Urothelium cell line (cell line): Measurements from ENCODE around the gene CENPP.

Source experiments
- DNase-seq: peaks from one replicate; pipeline ENCODE4 v3.0.0; 2011; ENCODE audit warnings: low spot score, mixed read lengths
- FAIRE-seq: peaks from 2 replicates; lab custom pipeline; 2011; peaks lifted over from hg19 to GRCh38; lab: Jason Lieb, UNC

Gene CENPP

DNA sequence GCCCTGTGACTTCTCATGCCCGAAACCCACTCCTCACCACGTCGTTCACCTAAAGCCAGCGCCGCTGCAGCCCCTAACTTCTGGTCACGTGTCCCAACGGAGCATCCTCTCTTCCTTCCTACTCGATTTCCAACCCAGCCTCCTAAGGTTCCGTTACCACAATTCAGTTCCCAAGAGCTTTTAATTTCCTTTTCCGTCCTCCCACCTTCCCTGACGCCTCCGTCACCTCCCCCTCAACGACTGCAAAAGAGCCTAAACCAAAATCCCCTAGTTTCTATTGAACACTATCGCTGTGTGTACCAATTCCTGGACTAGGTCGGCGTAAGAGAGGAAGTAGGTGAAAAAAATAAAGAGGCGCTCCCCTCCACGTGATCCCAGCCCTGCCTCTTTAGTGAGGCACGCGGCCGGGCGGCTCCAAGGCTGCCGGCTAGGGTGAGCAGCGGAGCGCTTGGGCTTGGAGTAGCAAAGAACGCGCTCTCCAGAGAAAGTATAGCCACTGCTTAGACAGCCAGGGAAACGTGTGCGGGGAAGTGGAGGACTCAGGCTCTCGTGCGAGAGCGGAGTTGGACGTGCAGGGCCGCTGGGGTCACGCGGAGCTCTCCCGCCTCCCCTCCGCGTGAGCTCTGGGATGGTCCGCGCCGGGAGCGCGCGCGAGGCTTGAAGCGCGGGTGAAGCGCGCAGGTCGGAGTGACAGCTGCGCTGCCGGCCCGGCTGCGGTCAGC is at the start of gene CENPP, which contains the start of gene NOL8:
Gene CENPP (plus strand): TSS at position 685 of the 722 bp plus-strand sequence.
Gene NOL8 (minus strand): TSS at position 82 of the 722 bp plus-strand sequence. CDS start 1,189 bp downstream, outside the sequence.
- FAIRE-seq (peak; percentile 92), DNase-seq (peak; percentile 91)

DNA sequence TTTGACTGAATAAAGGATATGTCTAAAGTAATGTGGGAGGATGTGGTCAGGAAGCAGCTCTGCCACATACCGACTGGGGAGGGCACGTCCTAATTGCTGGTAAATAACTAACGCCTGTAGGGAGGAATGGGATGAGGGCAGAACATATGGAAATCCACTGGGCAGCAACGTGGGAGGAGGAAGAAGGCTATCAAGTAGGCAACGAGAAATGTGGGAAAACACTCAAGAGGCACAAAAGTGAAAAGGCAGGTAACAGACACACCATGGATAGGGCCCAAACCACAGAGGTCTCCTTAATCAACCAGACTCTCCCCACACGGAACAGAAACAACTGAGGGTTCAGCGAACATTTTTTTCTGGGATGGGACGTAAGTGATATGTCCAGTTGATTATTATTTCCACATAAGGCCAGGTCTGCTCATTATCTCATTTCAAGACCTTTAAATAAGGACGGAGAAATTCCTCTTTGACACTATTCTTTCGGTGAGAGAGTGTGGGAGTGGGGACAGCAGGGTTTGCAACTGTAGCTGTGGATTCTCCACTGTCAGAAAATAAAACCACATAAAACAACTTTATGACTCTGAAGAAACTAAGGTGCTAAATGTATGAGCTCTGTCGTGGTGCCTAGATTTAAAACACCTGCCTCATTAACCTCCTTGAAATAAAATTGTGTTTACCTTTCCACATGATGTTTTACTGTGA is 49.3 kb upstream of the CENPP start:
- no peak for DNase-seq
- FAIRE-seq, result no peak

DNA sequence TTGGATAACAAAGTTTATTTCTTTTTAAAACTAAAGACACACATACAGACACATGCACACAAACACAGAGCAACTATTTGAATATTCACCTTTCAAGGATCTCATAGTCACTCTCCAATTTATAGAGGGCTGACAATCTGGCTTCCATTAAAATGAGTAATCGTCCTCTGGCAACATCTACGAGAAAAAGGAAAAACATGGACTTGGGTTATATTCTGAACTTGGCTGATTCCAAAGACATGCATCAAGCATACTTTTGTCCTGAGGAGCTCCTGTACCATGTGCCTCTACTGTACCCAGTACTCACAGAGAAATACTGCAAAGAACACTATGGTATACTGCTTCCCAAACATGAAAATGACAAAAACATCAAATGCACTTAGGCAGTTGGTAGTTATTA is 47.6 kb upstream of the CENPP start:
- no peak for FAIRE-seq
- no peak for DNase-seq

DNA sequence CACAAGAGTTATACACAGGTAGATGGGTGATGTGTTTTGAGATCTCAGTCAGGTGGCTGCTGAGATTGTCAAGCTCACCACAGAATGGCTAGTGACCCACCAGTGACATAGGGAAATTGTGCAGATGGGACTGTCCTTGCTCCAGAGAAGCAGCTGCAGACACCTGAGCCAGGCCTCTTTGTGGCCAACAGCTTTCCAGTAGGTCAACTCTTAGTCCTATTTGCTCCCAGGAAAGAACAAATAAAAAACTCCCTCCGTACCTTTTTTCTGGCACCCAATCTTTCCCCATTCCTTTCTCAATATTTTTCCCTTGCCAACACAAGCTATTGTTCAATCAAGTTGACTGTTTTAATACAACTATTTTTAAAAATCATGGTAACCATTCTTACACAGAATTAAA is 46.5 kb upstream of the CENPP start:
- DNase-seq (no peak), FAIRE-seq (no peak)

DNA sequence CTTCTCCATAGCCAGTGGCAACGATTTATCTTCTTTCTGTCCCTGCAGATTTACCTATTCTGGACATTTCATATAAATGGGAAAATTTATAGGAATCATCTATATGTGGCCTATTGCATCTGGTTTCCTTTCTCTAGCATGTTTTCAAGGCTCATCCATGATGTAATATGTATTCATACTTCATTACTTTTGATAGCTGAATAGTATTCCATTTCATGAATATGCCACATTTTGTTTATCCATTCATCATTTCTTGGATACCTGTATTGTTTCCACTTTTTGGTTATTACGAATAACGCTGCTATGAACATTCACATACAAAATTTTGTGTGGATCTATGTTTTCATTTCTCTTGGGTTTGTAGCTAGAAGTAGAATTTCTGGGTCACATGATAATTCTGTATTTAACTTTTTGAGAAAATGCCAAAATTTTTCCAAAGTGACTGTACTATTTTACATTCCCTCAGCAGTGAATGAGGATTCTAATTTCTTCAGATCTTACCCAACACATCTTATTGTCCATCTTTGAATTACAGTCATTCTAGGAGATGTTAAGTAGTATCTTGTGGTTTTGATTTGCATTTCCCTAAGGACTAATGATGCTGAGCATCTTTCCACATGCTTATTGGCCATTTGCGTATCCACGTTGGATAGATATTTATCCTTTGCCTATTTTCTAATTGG is 35.9 kb upstream of the CENPP start:
- FAIRE-seq, result no peak

DNA sequence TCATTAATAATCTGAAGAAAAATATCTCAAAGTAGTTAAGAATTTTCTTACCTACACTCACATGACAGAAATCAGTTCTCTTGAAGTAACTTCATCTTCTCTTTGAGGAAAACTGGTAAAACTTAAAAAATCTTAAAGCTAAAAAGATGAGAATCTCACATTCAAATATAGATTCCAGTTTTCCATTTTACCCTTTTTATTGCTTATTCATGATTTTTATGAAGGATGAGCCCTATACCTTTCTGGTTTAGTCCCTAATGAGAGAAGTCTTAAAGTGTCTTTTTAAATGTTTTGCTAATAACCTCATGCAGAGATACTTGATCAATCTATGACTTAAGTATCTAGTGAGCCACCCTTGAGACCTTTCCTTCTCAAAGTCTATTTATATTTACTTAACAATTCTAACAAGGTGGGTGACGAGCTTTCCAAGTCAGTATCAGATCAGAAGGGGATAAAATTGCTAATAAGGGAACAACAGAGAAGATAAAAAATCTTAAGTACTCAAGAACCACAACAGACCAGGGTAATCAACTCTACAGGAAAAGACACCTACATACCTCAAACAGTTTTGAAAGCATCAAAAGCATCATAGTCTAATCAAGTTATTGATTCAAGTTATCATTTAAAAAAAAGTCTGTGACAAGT is 34.8 kb upstream of the CENPP start:
- DNase-seq, result no peak
- no peak for FAIRE-seq

More for the DNA sequence above, 35.9 kb upstream of the CENPP start:
- DNase-seq, result no peak

DNA sequence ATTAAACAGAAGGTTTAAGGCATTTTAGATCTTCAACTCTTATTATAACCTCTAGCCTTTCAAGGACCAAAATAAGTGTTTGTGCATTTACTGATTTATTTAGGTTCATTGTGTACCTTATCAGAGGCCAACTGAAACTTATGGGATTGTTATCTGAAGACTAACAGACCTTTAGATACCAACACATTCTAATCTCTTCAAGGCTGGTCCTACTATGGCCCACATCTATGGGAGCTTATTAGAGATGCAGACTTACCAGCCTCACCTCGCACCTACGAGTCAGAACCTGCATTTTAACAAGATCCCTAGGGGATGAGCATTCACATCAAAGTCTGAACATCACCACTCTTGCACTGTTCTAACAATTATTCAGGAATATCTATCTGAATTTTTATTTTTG is 34.2 kb upstream of the CENPP start:
- FAIRE-seq (no peak), DNase-seq (no peak)

DNA sequence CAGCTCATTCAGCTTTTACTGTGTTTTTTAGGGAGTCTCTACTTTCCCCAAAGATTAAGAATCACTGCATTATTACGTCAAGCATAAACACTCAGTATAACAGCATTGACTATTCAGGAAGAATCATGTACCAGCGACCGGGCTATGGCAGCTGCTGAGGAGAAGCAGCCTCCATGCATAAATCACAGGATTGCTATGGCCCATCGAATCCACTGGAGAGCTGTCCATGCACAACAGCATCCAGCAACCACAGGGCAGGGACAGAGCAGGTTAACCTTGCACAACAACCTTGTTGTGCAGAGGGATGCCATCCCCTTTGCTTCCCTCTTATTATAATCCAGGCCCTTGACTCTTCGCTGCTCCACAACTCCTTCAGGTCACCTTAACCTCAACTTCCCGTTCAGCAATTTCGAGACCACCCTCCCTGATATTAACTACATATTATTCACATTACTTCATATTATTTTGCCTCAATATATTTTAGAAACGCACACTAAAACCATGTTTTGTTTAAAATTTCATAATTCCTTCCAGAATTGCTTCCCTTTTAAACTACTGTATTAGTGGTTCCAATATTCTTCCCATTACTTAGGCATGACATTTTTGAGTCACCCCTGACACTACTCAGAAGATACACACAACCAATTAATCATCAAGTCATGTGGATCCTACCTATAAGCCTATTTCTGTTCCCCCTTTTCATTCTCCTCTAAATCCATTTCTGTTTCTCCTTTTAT is 33.2 kb upstream of the CENPP start:
- FAIRE-seq (no peak), DNase-seq (no peak)

DNA sequence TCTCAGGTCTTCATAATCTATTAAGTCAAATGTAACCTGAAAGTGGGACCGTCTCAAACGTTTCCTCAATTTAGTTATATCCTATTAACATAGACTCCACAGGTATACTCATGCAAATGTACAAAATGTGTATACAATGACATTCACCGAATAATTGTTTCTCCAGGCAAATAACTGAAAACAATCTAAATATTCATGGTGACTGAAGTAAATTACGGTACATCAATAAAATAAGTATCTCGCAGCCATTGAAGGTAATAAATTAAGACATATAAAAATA is 32.7 kb upstream of the CENPP start:
- FAIRE-seq (no peak), DNase-seq (no peak)

DNA sequence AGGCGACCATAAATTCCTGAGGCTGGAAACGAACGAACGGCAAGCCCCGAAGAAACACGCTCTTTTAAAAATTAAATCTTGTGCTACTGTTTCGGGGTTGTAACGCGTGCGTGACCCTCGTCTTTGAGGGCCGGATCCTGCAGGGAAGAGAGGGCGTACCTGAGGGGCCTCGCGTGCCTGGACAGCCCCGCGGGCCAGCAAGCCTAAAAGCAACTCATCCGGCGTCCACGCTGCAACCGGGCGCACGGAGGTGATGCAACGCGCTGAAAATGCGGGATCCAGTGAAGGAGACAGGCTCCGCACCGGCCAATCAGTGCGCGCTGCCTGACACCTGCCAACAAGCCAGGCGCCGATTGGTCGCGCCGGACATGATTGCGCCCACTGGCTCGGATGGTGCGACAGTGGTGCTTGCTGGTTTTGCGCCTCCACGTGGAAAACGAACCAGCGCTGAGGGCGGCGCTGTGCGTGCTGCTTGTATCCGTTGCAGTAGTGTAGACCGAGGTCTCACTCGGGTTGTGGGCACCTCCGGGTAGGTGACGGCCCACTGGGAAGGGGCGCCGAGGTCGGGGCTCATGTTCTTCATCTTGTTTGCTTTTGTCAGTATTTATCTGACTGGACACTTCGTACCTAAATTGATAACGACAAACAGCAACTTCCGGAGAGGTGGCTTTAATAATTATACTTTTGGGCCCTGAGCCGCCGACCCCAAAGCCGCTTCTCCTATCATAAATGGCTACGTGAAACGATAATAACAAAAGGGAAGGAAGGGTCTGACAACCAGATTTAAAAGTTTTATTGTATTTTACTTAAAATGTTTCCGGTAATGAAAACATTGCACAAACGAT is 32.1 kb upstream of the CENPP start, which contains the start of gene IARS1:
Gene IARS1 (minus strand): TSS at position 246 of the 845 bp plus-strand sequence. CDS start 4,278 bp downstream, outside the sequence.
- DNase-seq (peak; percentile 99), FAIRE-seq (peak; percentile 96)

DNA sequence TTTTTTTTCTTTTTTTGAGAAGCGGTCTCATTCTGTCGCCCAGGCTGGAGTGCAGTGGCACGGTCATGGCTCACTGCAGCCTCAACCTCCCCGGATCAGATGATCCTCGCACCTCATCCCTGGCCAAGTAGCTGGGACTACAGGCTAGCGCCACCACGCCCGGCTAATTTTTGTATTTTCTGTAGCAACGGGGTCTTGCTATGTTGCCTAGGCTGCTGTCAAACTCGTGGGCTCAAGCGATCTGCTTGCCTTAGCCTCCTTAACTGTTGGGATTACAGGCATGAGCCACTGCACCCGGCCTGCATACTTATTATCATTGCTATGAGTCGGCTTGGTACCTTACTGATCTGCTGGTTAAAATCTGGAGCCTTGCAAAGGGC is 31.5 kb upstream of the CENPP start:
- DNase-seq (no peak), FAIRE-seq (no peak)

DNA sequence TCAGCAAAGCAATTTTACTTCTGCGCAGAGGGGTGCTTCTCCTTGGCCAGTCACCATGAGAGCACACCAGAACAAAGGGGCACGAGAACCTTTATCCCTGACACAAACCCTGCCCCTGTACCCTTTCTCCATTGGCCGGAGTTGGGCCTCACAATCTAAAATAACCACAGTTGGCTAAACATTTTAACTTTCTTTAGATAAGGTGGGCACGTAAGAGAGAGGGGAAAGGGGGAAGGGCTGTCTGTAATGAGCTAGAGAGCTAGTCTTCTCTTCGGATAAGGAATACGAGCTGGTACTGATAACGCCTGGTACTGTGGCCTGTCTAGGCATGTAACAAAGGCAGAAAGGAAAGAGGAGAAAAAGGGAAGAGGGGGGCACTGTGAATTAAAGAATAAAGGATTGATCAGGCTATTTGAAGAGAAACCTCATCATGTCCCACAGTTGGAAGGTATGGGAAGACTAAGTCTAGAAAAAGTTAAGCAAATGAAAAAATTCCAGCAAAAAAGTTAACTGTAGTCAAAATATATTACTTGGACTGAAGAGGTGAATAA is 30.4 kb upstream of the CENPP start:
- no peak for DNase-seq
- no peak for FAIRE-seq

DNA sequence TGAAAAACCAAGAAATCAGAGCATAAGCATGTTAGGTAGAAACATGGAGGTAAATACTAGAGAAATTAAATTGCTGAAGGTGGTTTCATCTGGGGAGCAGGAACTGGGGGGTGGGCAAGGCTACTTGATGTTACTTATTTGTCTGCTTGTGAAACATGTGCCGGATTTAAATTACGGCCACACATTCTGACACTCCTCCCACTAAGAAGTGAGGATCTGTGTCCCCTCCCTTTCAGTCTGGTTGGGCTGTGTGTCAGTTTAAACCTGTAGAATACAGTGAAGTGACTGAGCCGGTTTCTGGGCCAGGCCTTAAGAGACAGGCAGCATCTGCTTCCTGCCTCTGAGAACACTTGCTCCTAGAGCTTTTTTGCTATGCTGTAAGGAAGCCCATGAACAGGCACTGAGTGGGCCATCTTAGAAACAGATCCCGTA is 29.9 kb upstream of the CENPP start:
- FAIRE-seq (no peak), DNase-seq (no peak)

DNA sequence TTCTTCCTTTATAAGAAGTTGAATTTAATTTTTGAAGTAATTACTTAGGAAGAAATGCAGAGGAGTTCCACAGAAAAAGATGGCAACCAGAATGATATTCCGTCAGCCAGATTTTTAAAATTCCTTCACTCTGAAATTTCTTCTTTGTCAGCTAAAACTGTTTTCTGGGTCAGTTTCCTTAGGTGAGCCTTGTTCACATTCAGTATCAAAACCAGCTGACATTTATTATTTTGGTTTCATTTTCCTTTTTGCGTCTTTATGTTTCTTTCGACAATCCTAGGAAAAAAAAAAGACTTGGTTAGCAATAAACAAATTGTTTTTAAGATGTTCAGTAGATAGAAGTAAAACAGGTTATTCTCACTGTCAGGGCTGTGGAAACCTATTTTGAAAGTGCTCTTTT is 28.1 kb upstream of the CENPP start:
- FAIRE-seq (no peak), DNase-seq (no peak)

DNA sequence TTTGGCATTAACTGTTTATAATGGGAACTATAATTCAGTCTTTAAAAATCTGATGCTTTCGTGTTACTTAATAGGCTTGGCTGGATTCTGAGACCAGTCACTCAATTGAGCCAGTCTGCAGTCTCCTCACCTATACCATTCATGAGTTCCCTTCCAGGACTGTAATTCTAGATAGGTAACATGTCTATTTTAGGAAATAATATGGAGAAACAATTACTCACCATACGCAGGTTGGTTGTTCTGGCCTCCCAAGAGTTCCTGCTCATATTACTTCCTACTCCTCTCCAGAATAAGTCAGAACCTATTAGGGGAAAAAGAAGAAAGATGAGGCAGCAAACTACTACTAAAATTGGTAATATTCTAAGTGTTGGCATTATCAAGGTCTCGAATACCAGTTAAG is 27.7 kb upstream of the CENPP start:
- FAIRE-seq (no peak), DNase-seq (no peak)

DNA sequence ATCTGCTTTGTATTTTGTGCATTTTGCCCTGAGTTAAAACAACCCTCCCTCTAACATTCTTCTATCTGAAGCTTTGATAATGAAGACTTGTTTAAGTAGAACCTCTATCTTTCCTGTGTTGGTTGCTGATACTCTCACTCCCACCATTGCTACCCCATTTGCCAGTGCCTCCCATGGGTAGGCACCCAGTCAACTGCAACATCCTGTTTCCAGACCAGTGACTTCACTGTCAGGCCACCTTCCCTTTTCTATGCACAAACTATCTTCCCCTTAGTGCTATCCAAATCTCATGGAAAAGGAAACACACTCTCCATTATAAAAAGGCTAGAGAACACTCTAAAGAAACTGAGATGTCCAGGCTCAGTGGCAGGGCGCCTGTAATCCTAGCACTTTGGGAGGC is 26.6 kb upstream of the CENPP start:
- no peak for FAIRE-seq
- no peak for DNase-seq

DNA sequence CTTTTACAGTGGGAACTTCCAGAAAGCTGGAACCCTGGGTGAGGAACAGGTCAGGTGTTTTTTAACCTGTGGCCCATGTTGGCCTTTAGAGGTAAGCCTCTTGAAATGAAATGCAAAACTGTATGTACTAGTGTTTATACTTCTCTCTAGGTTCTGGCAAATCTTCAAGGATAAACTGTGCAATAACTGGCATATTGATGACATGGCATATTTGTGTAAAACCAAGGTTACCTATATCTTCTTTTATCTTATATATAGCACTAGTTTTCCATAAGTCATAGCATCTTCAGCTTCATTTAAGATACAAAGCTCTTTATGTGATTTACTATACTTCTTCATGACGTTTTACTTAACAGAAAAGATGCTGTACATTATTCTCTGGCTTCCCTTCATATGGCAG is 24.8 kb upstream of the CENPP start:
- no peak for DNase-seq
- FAIRE-seq, result no peak

DNA sequence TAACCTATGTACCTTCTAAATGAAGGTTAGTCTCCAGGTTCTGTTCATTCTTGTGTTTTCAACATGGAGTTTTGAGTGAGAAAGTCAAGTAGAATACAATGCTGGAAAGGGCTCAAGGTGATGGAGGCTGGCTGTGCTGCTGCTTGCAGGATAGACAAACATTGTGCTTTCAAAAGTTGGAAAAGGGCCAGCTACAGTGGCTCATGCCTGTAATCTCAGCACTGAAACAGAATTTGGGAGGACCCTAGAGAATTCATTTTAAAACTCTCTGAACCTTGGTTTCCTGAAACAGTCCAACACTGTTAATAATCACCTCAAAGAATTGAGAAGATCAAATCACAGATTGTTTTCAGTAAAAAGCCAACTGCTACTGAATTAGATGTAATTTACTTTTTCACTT is 16.9 kb upstream of the CENPP start:
- no peak for DNase-seq
- FAIRE-seq, result no peak

DNA sequence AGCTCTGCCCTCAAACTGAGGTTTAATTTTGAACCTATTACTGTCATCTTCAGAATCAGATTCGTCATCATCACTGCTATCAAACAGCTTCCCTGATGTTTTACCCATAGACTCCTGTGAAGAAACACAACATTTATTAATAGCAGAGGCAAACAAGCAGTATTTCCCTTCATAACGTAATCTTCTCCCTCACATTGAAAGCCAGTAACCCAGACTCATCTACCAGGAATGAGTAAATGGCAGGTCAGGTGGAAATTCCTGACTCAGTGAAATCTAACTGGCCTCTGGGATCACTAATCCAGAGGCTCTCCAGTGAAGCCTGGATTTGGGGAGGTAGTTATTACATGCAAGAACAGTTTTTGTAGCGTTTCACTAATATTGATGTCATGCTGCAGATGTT is 15.2 kb upstream of the CENPP start:
- no peak for DNase-seq
- no peak for FAIRE-seq
